SW 1271 (cell line): ENCODE measurements around the gene THSD4.

ENCODE experiments used
- DNase-seq, 2 experiments: peaks; one replicate each; lab custom pipeline; 2025; lab: John Stamatoyannopoulos, UW

The THSD4 gene

GRCh38 chr15:71784719-71785118 lies 669.4 kb downstream of the THSD4 start:
- DNase-seq = no peak

- no peak for DNase-seq
These were observed 670.7 kb downstream of the THSD4 start for GRCh38 chr15:71785996-71786395.

GRCh38 chr15:71786673-71787072 lies 671.4 kb downstream of the THSD4 start:
- no peak for DNase-seq

GRCh38 chr15:71788646-71789579 lies 673.6 kb downstream of the THSD4 start:
- DNase-seq = no peak

GRCh38 chr15:71789616-71790015 lies 674.3 kb downstream of the THSD4 start:
- no peak for DNase-seq

GRCh38 chr15:71790081-71790480 lies 674.8 kb downstream of the THSD4 start:
- no peak for DNase-seq

- DNase-seq = no peak
These were observed 676.7 kb downstream of the THSD4 start for GRCh38 chr15:71791975-71792374.

- DNase-seq = peak in 1 of 2 experiments; percentile 30
These were observed 677.2 kb downstream of the THSD4 start for GRCh38 chr15:71792521-71792920.

GRCh38 chr15:71798641-71799040 lies 683.4 kb downstream of the THSD4 start:
- DNase-seq = no peak

GRCh38 chr15:71800190-71800589 lies 684.9 kb downstream of the THSD4 start:
- no peak for DNase-seq

GRCh38 chr15:71800835-71801745 lies 685.8 kb downstream of the THSD4 start:
- DNase-seq = peak in 1 of 2 experiments; percentile 62

GRCh38 chr15:71801935-71802655 lies 686.8 kb downstream of the THSD4 start:
- no peak for DNase-seq

GRCh38 chr15:71802770-71803169 lies 687.5 kb downstream of the THSD4 start:
- no peak for DNase-seq

- no peak for DNase-seq
These were observed 689.0 kb downstream of the THSD4 start for GRCh38 chr15:71804226-71804625.

GRCh38 chr15:71804695-71805470 lies 689.6 kb downstream of the THSD4 start:
- no peak for DNase-seq

- DNase-seq = no peak
These were observed 691.2 kb downstream of the THSD4 start for GRCh38 chr15:71806452-71806931.

- DNase-seq = no peak
These were observed 691.9 kb downstream of the THSD4 start for GRCh38 chr15:71807125-71807629.

- DNase-seq = no peak
These were observed 692.4 kb downstream of the THSD4 start for GRCh38 chr15:71807691-71808091.

GRCh38 chr15:71808311-71809020 lies 693.2 kb downstream of the THSD4 start:
- DNase-seq = no peak

- DNase-seq = no peak
These were observed 694.1 kb downstream of the THSD4 start for GRCh38 chr15:71809346-71809745.
